Ureter (tissue), 1 donor: Measurements from ENCODE around the gene PRR29. TPM values are rescaled to one million over a fixed set of nuclear protein-coding genes. Genes with fewer than 3 reads are reported as not detected.
A peak's percentile ranks its signal among the peaks of the same experiment; 100 is the strongest.
"Not testable (repeated sequence)": the region's sequence is repeated elsewhere in the genome, so short reads cannot be mapped to it uniquely, and the experiment has no call there.

ENCODE experiments used
- DNase-seq: peaks from one replicate; pipeline ENCODE4 v3.0.0-alpha.2; 2020; ENCODE audit warnings: low spot score
- total RNA-seq: library from RNA; stranded (reverse); gene quantifications from one replicate; pipeline ENCODE4 v1.2.4, GENCODE V29; 2023
- donor health status: DM: yes; HTN: yes; CAD: no.

Gene PRR29
- total RNA-seq, 1 donor from 2014 or later = 3.5 TPM

DNA sequence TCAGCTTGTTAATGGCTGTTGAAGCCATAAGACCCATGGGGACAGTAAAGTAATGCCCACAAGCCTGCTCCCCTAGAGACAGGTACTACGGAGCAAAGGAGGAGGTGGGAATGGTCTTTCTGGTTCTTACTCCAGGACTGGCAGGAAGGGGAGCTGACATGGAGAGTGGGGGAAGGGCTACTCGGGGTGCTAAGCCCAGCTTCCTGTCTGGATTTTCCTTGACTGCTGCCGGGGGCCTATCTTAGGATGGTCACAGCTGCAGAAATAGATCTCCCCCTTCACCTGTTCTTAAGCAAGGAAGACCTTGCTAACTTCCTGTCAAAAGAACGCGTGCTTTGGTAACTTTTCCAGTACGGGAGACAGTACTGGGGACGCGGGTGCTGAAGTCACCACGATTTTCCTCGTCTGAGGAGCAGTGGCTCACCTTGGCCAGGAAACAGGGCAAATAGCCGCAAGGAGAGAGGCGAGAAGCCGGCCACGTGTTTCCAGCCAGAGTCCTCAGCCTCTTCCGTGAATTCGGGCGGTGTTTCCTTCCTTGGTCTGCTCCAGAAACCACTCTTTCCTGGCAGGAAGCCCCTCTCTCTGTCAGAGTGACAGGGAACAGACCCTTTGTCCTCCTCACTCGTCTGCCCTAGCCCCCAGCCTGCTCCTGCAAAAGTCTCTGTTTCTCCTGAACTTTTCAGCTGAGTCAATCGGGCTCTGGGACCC lies 656 bp upstream of the PRR29 start:
- no peak for DNase-seq

DNA sequence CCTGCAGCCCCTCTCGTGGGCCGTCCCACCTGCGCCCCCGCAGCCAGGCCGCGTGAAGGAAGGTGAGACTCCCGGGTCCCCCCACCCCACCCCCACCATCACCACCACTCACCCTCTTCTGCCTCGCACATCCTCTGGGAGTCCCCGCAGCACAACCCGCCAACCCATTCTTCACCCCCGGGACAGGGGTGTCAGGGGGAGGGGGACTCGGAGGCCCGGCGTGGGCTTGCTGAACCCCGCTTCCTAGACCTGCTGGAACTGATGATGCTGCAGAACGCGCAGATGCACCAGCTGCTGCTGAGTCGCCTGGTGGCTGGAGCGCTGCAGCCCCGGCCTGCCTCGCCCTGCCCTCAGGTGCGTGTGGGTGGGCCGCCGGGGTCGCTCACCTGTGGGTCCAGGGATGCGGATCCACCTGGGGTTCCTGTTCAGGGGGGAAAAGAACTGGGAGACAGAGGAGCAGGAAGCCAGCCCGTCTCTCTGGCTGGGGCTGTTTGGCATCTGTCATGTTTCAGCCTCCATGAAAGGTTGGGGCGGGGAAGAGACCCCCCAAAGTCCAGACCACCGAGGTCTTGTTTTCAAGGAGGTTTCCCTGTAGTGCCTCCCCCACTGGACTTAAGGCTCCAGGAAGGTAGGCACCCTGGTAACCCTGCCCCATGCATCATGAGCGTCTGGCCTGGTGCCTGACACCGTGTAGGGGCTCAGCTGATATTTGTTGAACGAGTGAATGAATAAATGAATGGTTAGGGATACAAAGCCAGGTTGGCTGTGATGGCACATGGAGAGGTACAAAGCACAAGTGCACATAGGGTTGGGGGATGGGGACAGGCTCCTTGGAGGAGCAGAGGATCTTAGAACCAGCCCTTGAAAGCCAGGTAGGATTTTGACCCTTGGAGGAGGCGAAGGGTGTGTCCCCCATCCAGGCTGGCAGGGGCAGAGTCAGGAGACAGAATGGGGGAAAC lies 849 bp downstream of the PRR29 start:
- DNase-seq = no peak

DNA sequence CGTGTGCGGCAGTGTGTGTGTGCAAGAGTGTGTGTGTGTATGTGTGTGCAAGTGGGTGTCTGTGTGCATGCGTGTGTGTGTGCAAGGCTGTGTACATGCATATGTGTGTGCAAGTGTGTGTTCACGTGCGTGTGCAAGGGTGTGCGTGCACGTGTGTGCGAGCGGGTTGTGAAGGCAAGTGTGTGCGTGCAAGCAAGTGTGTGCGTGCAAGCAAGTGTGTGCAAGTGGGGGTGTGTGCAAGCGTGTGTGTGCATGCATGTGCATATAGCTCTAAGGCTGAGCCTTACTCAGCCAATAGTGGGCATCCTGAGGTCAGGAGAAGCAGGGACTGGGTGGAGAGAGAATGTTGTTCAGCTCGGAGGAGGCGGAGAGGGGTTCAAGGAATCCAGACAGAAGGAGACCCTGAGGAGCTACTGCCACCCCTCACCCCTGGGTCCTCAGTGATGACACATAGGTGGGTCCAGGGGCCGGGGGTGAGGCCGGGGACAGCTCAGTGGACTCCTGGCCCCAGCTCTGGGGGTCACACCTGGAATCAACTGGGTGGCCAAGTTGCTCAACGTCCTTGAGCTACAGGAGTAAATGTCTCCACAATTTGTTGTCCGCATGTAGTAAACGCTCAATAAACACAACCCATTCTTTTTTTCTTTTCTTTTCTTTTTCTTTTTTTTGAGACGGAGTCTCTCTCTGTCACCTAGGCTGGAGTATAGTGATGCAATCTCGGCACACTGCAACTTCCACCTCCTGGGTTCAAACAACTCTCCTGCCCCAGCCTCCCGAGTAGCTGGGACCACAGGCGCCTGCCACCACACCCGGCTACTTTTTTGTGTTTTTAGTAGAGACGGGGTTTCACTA lies 1.8 kb downstream of the PRR29 start:
- DNase-seq = no peak

DNA sequence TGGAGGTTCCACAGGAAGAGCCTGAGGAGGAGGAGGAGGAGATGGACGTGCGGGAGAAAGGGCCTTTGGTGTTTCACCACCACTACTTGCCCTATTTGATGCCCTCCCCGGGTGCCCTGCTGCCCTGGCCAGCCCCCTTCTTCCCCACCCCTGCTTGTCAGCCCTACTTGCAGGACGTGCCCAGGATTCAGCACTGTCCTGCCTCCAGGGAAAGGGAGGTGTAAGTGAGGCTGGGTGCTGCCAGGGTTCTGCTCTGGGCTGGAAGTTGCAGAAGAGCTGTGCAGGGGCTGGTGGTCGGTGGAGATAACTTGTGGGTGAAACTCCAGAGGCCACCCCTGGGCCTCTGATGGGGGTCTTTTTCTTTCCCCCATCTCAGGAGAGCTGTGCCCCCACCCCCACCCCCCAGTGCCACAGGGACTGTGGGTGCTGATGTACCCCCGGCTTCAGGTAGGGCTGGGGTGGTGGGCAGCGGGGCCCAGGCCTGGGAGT lies 3.0 kb downstream of the PRR29 start:
- no peak for DNase-seq

DNA sequence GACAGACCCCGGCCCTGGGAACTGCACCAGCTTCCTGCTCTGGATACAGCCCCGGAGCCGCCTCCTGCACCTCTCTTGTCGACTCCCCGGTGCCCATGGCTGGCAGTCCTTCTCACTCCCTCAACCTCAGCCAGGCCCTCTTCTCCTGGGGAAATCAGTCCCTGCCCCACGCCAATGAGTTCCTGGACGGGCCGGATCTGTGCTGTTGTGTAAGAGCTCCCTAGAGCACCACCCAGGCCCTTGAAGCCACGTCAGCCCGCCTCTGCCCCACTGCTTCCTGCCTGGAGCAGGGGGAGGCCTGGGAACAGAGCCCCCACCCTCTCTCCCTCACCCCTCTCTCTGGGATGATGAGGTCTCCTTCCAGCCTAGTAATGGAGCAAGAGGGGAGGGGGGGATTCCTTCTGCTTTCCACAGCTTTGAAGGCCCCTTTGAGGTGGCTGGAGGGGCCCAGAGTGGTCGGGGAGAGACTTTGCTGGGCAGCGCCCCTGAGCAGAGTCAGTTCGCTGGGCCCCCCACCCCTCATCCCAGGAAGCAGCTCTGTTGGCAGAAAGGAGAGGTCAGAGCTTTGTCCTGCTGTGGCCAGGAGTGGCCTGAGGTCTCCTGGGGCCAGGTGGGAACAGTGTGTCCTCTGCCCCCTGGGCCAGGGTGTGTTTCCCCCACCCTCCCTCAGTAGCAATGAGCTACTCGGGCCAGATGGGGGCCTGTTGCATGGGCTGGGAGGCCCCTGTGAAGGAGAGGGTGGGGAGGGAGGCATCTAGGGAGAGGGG lies 3.8 kb downstream of the PRR29 start:
- peak; percentile 67 for DNase-seq

DNA sequence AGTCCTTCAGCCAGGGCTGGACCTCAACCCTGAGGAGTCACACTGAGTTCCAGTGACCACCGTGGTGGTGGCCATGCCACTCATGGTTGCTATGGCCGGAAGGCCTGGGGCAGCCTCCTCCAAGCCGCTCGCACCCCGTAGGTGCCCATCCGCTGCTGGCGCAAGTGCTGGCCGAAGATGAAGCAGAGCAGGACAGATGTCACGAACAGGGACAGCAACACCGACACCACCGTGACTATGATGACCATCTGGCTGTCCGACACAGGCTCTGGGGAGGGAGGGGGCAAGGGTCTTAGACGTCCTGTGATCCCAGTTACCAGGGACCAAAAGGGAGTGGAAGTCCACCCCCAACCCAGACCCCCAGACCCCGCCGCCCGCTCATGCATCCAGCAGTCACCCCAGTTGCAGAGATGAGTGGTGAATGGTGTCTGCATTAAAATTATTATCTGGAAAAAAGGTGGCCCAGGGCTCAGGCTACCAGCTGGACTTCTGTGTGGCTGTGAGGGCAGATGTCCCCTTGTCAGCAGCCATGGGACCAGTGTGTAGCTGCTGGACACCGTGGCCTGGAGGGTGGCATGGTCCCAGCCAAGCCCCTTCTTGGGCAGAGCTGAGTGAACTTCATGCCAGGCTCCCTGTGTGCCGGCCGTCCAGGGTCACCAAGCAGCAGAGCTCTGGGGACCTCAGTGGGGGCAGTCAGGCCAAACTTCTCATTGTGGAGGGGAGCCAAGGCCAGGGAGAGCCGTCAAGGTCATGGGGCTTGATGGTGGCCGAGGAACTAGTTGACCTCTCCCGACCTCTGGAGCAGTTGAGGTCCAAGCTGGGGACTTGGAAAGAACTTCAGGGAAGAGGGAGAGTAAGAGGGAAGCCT lies 4.7 kb downstream of the PRR29 start:
- DNase-seq = no peak

DNA sequence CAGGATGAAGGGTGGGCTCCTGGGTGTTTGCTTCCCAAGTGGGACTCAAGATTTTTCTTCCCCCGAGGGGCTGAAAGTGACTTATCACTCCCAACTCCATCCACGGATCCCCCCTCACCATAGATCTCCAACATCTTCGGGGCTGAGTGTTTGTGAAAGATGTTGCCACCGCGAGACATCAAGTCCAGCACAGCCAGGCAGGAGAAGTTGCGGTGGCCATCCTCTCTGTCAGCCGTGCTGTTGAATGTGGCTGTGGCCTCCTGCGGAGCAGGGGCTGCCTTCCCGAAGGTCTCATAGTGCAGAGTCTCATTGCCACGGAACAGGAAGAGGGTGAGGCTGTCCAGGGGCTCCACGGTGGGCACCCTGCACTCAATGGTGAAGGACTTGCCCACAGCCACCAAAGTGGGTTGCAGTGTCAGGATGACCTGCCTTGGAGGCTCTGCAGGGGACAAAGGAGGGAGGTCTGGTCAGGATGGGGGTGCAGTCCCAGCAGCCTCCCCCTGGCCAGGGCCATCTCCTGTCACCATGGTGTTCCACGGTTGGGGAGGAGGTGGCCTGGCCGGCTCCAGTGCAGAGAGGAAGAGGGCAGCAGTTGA lies 5.5 kb downstream of the PRR29 start:
- no peak for DNase-seq

DNA sequence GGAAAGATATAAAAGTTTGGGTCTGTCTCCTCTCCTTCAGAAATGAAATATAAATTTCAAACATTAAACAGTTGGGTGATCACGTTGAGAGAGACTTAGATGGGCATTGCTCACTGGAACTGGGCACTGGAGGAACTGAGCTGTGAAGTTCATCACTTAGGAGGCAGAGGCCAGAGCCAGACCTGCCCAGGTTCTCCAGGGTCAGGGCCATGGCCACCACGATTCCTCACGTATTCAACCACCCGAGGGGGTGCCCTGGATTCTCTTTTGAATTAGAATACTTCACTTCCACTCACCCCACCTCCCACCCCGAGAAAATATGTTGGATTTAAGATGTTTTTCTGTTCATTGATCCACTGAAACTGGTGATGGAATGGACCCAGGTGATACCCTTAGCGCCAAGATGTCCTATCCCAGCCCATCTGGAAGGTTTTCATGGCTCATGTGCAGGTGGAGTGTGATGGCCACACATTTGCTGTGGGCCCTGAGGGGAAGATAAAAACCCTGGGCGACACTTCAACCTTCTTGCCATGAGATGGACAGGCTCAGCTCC lies 6.1 kb downstream of the PRR29 start:
- no peak for DNase-seq

DNA sequence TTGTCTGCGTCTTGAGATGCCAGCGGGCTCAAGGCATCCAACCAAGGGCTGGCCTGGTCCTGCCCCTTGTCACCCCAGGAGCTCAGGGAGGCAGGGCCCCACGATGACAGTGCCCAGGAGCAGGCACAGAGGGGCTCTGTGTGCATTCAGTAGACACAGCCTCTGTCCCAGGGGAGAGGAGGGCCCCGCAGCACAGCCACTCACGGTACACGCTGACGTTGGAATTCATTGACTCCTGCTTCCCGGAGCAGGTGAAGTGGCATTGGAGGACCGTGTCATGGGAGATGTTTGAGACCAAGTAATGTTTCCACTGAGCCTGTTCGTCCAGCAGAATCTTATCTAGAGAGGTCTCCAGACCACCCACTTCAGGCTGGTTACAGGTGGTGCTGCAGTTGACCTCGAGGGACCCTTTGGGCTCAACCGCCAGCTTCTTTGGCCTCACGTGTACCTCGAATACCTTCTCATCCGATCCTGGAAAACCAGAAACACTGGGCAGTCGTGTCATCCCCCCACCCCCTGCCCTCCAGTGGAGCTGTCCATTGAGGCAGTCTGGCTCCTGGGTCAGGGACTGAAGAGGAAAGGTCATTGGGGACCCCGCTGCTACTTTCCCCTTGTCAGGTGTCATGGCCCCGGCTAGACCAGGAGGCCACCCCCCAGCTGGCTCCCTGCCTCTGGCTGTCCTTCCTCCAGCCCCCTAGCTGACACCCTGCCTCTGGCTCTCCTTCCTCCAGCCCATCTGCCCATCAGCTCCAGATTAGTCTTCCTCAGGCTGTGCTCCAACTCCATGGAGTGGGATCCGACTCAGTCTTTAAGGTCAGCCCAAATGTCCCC lies 7.0 kb downstream of the PRR29 start:
- no peak for DNase-seq

DNA sequence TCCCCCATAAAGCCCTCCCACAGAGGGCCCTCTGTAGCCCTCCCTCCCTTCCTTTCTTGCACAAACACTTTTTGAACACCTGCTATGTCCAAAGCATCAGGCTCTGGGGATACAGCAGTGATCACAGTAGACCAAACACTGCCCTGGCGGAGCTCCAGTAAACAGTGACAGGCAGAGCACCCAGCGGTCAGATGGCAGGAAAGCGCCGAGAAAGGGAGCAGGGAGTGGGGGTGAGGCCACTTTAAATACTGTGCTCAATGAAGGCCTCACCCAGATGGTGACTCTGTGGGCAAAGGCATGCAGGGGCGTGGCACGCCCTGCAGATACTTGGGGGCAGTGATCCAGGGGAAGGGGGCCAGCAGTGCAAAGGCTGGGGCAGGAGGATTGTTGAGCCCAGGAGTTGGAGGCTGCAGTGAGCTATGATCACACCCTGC lies 7.6 kb downstream of the PRR29 start:
- DNase-seq = peak; percentile 70

DNA sequence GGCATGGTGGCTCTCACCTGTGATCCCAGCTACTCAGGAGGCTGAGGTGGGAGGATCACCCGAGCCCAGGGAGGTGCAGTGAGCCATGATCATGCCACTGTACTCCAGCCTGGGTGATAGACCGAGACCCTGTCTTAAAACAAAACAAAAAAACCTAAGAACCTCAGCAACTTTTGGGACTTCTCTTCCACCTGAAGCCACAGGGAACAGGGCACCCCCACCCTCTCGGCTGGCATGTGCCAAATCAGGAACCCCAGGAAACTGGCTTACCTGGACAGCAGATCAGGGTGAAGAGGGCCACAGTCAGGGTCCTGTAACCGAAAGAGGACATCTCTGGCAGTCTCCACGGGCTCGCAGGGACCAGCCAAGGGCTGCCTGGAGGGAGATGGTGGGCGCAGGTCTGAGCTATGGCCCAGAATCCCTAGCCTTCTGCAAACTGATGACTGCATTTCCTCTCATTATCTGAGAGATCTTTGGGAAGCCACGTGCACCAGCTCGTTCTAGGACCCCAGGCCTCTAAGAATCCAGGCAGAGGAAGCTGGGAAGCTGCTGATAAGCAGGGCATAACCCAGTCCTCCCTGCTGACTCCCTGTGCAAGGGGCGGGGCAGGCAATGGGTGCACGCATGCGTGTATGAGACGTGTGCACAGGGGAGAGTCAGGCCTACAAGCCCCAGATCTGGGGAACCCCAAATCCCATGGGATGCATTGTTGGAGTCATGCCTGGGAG lies 8.4 kb downstream of the PRR29 start:
- peak; percentile 56 for DNase-seq

DNA sequence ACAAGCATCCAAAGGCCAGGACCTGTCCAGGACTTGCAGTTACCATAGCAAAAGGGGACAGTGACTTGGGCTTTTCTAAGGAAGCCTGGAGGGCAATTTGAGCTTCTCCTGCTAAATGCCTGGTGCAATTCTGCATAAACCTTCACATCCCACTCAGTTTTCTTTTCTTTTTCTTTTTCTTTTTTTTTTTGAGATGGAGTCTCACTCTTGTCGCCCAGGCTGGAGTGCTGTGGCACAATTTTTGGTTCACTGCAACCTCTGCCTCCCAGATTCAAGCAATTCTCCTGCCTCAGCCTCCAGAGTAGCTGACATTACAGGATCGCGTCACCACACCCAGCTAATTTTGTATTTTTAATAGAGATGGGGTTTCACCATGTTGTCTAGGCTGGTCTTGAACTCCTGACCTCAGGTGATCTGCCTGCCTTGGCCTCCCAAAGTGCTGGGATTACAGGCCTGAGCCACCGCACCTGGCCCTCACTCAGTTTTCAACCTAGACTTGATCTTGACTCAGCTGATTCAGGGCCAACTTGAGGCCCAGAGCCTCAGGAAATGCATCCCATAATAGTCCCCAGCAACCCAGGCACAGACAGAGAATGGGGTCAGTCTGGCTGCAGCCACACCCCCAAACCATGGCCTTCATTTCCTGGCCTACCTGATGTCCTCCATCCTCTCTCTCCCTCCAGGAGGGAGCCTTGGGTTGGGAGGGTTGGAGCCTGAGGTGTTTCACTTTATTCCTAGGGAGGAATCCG lies 9.1 kb downstream of the PRR29 start:
- DNase-seq = not testable (repeated sequence)

DNA sequence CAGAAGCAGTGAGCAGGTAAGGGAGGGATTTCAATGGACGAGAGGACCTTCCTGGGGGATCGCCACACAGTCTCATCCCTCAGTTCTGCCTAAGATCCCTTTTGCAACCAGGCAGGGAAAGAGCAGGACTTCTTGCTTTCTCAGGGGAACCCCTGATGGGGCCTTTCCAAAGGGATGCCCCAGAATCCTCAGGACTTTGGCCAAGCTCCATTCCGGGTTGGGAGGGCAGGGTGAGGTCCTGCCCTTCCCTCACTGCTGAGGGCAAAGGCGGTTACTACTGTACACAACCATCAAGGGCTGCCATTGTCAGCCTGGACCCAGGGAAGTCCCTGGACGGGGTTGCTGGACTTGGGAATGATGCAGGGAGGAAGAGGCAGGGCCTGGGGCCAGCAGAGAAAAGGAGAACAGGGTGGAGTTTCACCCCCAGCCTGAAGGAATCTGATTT lies 9.7 kb downstream of the PRR29 start:
- DNase-seq = peak; percentile 41

DNA sequence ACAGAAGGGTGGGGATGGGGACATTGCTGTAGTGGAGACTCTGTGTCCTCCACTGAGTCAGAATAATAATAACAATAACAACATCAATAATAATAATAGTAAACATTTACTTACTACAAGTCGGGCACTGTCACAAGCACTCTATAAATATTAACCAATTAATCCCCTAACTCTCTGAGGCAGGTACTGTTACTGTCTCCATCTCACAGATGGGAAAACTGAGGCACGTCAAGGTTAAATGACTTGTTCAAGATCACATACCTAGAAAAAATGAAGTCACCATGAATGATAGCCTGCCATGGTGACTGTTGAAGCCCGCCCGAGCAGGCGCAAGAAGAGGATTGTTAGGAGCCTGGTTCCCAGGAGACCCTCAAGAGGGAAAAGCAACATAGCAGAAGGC lies 10.2 kb downstream of the PRR29 start:
- DNase-seq = no peak

DNA sequence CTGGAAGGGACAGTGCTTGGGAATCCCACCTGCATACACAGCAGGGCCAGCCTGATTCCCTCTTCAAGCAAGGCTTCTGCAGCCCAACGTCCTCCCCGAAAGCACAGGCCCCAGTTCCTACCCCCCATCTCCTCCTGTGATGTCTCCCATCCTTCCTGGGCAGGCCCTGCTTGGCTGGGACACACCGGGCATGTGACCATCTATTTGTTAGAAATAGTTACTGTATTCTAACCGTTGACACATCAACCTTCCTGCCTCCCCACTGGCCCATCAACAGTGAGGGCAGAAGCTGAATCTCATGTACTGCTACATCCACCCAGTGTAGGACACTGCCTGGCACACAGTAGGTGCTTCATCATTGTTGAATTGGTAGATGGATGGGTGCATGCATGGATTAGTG lies 10.7 kb downstream of the PRR29 start:
- no peak for DNase-seq

DNA sequence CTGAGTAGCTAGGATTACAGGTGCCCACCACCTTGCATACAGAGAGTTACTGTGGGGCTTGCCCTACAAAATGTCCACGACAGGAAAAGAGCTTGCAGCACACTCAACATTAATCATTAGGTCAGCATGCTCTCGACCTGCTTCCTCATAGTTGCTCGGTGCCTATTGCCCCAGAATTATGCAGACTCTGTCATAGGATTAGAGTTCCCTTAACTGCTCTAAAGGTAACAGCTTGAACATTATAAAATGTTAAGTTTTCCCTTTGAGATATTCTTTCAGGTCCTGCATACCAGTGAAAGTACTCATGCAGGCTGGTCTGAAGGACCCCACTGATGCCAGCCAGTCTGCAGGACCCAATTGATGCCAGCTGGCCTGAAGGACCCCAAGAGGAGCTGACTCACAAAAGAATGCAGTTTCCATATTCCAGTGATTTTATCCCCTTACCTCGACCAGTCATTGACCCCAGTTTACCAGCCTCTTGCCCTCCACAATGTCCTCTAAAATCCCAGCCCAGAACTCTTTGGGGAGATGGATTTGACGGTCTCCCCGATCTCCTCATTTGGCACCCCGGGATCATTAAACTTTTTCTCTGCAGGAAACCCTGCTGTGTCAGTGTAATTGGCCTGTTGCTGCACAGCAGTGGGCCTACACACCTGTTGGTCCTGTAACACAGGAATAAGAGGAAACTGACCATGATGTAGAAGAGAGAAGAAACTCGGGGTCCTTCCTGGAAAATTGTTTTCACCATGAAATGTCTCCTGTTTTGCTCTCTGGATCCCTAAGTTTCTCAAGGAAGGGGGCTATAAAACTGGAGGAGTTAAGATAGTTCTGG lies 11.6 kb downstream of the PRR29 start:
- DNase-seq = no peak
